CD8-positive, alpha-beta memory T cell (primary cell): ENCODE results near the gene IPP. TPM values are rescaled to one million over a fixed set of nuclear protein-coding genes. Genes with fewer than 3 reads are reported as not detected.
"Not testable (repeated sequence)": the region's sequence is repeated elsewhere in the genome, so short reads cannot be mapped to it uniquely, and the experiment has no call there.

Experiments used
- CTCF ChIA-PET: fragments of 350-600 bp; sonication (Branson Sonifier 250); formaldehyde crosslinking; loops from one replicate; lab custom pipeline; 2021; ENCODE audit warnings: antibody characterized with exemption; lab: Charles Lee
- POLR2A ChIA-PET: fragments of 350-600 bp; sonication (Branson Sonifier 250); formaldehyde crosslinking; loops from one replicate; lab custom pipeline; 2021; ENCODE audit warnings: antibody characterized with exemption; lab: Charles Lee
- DNase-seq, 5 donors: peaks; one replicate each; pipeline versions ENCODE4 v3.0.0 to v3.0.0-alpha.2; 2020 to 2022; ENCODE audit warnings: mixed read lengths in 1 of 5
- H3K27ac ChIP-seq: one replicate; pipeline ENCODE4 v1.7.0; 2013; ENCODE audit warnings: low read depth, mild to moderate bottlenecking, low read length, moderate library complexity
- H3K27me3 ChIP-seq: 2 replicates; pipeline ENCODE4 v1.7.0; 2013; ENCODE audit warnings: low read length, mild to moderate bottlenecking; ENCODE audit not compliant: insufficient read depth, poor library complexity, severe bottlenecking
- H3K36me3 ChIP-seq: 2 replicates; pipeline ENCODE4 v1.7.0; 2013; ENCODE audit warnings: mild to moderate bottlenecking, low read length, moderate library complexity; ENCODE audit not compliant: insufficient read depth
- H3K4me1 ChIP-seq: 2 replicates; pipeline ENCODE4 v1.7.0; 2013; ENCODE audit warnings: mild to moderate bottlenecking, low read length, moderate library complexity; ENCODE audit not compliant: insufficient read depth
- H3K4me3 ChIP-seq: 2 replicates; pipeline ENCODE4 v1.7.0; 2013; ENCODE audit warnings: mild to moderate bottlenecking, low read length
- H3K9me3 ChIP-seq: 2 replicates; pipeline ENCODE4 v1.7.0; 2013; ENCODE audit warnings: mild to moderate bottlenecking, low read length
- H3K27ac Mint-ChIP-seq, 8 donors: one replicate each; pipeline ENCODE4 v1.8.0; 2020 to 2021; ENCODE audit warnings: mixed read lengths in 8 of 8, mild to moderate bottlenecking in 6 of 8, inconsistent platforms in 3 of 8, moderate library complexity in 3 of 8
- H3K27me3 Mint-ChIP-seq, 2 donors: one replicate each; pipeline ENCODE4 v1.8.0; 2020 to 2021; ENCODE audit warnings: mixed read lengths in 2 of 2, mild to moderate bottlenecking in 1 of 2, moderate library complexity in 1 of 2
- H3K36me3 Mint-ChIP-seq, 3 donors: one replicate each; pipeline ENCODE4 v1.8.0; 2020 to 2021; ENCODE audit warnings: mixed read lengths in 3 of 3, inconsistent platforms in 1 of 3, mild to moderate bottlenecking in 1 of 3
- H3K4me1 Mint-ChIP-seq, 3 donors: one replicate each; pipeline ENCODE4 v1.8.0; 2020 to 2021; ENCODE audit warnings: mixed read lengths in 3 of 3, inconsistent platforms in 1 of 3, mild to moderate bottlenecking in 1 of 3
- H3K4me3 Mint-ChIP-seq, 7 donors: one replicate each; pipeline ENCODE4 v1.8.0; 2020 to 2021; ENCODE audit warnings: mixed read lengths in 7 of 7, mild to moderate bottlenecking in 6 of 7, moderate library complexity in 4 of 7, inconsistent platforms in 2 of 7
- H3K9me3 Mint-ChIP-seq, 5 donors: one replicate each; pipeline ENCODE4 v1.8.0; 2020 to 2022; ENCODE audit warnings: mixed read lengths in 5 of 5, mild to moderate bottlenecking in 3 of 5, moderate library complexity in 2 of 5, inconsistent platforms in 1 of 5
- polyA plus RNA-seq: library from polyadenylated mRNA; unstranded; fragments of 300-500 nt; fragmentation: Illumina TruSeq; gene quantifications from one replicate; pipeline ENCODE4 v1.2.3, GENCODE V29; 2021
- total RNA-seq, 2 experiments: library from RNA; stranded (reverse); gene quantifications; one replicate each; pipeline ENCODE4 v1.2.3, GENCODE V29; 2021

IPP gene
- total and polyA plus RNA-seq, 3 experiments from 2014 or later, result 15.0 to 19.4 (median 18.3) TPM

DNA sequence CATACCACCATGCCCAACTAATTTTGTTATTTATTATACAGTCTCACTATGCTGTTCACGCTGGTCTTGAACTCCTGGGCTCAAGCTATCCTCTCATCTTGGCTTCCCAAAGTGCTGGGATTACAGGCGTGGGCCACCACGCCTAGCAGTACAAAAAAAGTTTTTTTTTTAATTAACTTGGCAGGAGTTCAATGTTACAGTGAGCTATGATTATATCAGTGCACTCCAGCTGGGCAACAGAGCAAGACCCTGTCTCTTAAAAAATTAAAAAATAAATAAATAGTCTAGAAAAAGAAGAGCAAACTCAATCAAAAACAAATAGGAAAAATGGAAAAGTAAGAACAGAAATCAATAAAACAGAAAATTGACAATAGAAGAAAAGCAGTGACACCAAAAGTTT lies 36.7 kb downstream of the IPP start:
- Histone ChIP-seq H3K4me3 (no peak overlapping the region), H3K27me3 (no peaks in the 10 kb centered on the region), H3K36me3 (peaks cover 3% of the 10 kb centered on the region), H3K27ac (no peak overlapping the region), H3K9me3 (no peaks in the 10 kb centered on the region), H3K4me1 (no peaks in the 10 kb centered on the region)
- H3K4me3 Mint-ChIP-seq, result no peak overlapping the region
- ChIA-PET POLR2A (no interaction called here), CTCF (no interaction called here)
- no peaks in the 10 kb centered on the region for H3K4me1 Mint-ChIP-seq
- no peaks in the 10 kb centered on the region for H3K27me3 Mint-ChIP-seq
- peaks cover 4 to 54% (median 8%) of the 10 kb centered on the region in 3 donors for H3K36me3 Mint-ChIP-seq
- no peak for DNase-seq
- no peak overlapping the region for H3K27ac Mint-ChIP-seq
- H3K9me3 Mint-ChIP-seq, result no peaks in the 10 kb centered on the region

GRCh38 chr1:45704637-45705036 lies 45.8 kb downstream of the IPP start:
- peaks cover 3 to 6% (median 6%) of the 10 kb centered on the region in 5 donors for H3K9me3 Mint-ChIP-seq
- DNase-seq, result no peak
- H3K27me3 ChIP-seq, result no peaks in the 10 kb centered on the region
- H3K4me1 Mint-ChIP-seq, result peaks cover 0 to 1% (median 0%) of the 10 kb centered on the region in 3 donors
- H3K27ac Mint-ChIP-seq, result peak overlapping the region in 1 of 8 donors; percentile 52
- CTCF ChIA-PET, result no interaction called here
- H3K4me3 Mint-ChIP-seq, result no peak overlapping the region
- no peaks in the 10 kb centered on the region for H3K36me3 ChIP-seq
- peaks cover 13 to 40% (median 14%) of the 10 kb centered on the region in 3 donors for H3K36me3 Mint-ChIP-seq
- no peaks in the 10 kb centered on the region for H3K4me1 ChIP-seq
- H3K4me3 ChIP-seq, result no peak overlapping the region
- POLR2A ChIA-PET, result no interaction called here
- no peaks in the 10 kb centered on the region for H3K27me3 Mint-ChIP-seq
- H3K27ac ChIP-seq, result no peak overlapping the region
- H3K9me3 ChIP-seq, result no peaks in the 10 kb centered on the region

- H3K36me3 ChIP-seq, result peaks cover 29% of the 10 kb centered on the region
- POLR2A ChIA-PET, result interaction anchor here (0.8 kb wide), 1 partner anchor 9 kb away, joined by 3 read pairs; the partner anchor contains the start of gene GPBP1L1
- CTCF ChIA-PET, result interaction anchor here (1.3 kb wide), 1 partner anchor 9 kb away, joined by 3 read pairs; the partner anchor contains the start of gene GPBP1L1
These were observed 55.6 kb downstream of the IPP start for GRCh38 chr1:45694823-45695222.

DNA sequence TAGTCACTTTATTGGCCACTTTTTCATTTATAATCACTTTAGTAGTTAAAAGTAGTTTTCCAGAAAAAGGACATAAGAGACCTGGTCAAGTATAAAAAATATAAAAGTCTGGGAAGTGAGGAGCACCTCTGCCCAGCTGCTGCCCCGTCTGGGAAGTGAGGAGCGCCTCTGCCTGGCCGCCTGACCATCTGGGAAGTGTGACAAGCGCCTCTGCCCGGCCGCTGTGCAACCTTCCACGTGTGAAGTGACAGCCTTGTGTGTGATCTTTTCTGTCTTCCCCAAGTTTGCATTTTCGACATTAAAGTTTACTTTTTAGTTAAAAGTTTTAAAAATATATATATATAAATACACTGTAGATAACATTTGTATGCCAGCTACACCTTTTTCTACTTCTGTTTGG lies 56.6 kb downstream of the IPP start:
- not testable (repeated sequence) for H3K27ac ChIP-seq

More at GRCh38 chr1:45694823-45695222, 55.6 kb downstream of the IPP start:
- H3K4me1 Mint-ChIP-seq, result peaks cover 1 to 12% (median 10%) of the 10 kb centered on the region in 3 donors
- peak overlapping the region in 2 of 8 donors; percentile 35 to 41 for H3K27ac Mint-ChIP-seq
- no peak overlapping the region for H3K4me3 Mint-ChIP-seq
- no peak for DNase-seq
- no peak overlapping the region for H3K4me3 ChIP-seq
- H3K9me3 ChIP-seq, result no peaks in the 10 kb centered on the region
- peaks cover 0 to 64% (median 8%) of the 10 kb centered on the region in 3 donors for H3K36me3 Mint-ChIP-seq
- no peaks in the 10 kb centered on the region for H3K27me3 ChIP-seq
- H3K9me3 Mint-ChIP-seq, result no peaks in the 10 kb centered on the region
- H3K4me1 ChIP-seq, result no peaks in the 10 kb centered on the region
- no peaks in the 10 kb centered on the region for H3K27me3 Mint-ChIP-seq
- no peak overlapping the region for H3K27ac ChIP-seq

DNA sequence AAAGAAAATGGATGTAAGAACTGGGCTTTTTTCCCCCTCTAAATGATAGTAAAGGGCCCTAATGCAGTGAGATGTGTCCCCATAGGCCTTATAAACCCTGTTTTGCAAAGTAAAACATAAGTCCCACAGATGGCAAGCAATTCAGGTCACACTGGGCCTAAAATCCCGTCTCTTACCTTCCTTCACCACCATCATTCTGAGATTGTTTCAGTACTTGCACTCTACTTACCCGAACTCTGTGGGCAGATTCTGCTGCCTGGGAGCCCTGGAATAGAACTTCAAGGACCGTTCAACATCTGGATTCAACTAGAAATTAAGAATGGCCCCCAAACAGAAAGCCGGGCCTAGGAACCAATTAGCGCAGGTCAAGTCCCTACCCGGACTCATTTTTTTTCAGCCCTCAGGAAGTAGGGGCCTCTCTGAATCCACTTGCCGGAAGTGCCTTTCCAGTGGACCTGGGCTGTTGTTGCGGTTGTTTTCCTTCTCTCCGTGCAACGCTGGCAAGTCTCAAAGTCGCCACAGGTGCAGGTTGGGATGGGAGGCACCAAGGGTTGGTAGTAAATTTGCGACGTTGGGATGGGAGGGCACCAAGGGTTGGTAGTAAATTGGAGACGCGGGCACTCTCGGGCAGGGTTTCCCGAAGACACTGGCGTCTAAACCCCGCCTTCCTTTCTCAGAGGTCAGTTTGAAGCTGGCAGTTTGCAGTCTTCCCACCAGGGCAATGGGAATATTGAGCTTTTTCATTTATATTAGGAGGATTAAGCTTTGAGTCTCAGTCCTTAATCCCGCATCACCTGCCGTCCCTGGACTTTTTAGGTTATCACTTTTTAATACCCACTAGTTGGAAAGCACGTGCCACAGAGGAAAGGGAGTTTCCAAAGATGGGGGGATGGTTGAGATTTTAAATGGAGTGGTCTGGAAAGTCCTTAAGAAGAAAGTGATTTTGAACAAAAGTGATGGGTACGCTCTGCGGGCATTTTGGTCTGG lies 62.4 kb downstream of the IPP start, which contains the start of gene TMEM69:
TMEM69 (plus strand) TSS at position 428 of the 987 bp plus-strand sequence. CDS start 2,888 bp downstream, outside the sequence.
- DNase-seq, result peak; percentile 40 to 84 (median 81)
- peak within 1 kb of the TSS; percentile 94 for H3K27ac ChIP-seq
- peaks cover 5% of the 10 kb centered on the region for H3K36me3 ChIP-seq
- CTCF ChIA-PET, result interaction anchor here (0.8 kb wide), 1 partner anchor 947 kb away, joined by 3 read pairs; no protein-coding TSS in a partner anchor
- POLR2A ChIA-PET, result interaction anchor here (0.5 to 1.1 kb wide), 6 partner anchors 9 to 945 kb away, joined by 3 to 7 read pairs (median 4); partner anchors contain the start of genes MUTYH, PRDX1 and TOE1
- H3K9me3 ChIP-seq, result no peaks in the 10 kb centered on the region
- peak within 1 kb of the TSS; percentile 98 to 100 (median 100) for H3K4me3 Mint-ChIP-seq
- H3K4me3 ChIP-seq, result peak within 1 kb of the TSS; percentile 85
- H3K4me1 ChIP-seq, result peaks cover 40% of the 10 kb centered on the region
- H3K9me3 Mint-ChIP-seq, result no peaks in the 10 kb centered on the region
- H3K4me1 Mint-ChIP-seq, result peaks cover 34 to 58% (median 47%) of the 10 kb centered on the region in 3 donors
- peak within 1 kb of the TSS; percentile 98 to 100 (median 99) for H3K27ac Mint-ChIP-seq
- H3K36me3 Mint-ChIP-seq, result peaks cover 0 to 49% (median 5%) of the 10 kb centered on the region in 3 donors
- H3K27me3 Mint-ChIP-seq, result peaks cover 0 to 7% of the 10 kb centered on the region in 2 donors
- H3K27me3 ChIP-seq, result no peaks in the 10 kb centered on the region

More for the DNA sequence above, 56.6 kb downstream of the IPP start:
- peaks cover 5 to 18% (median 13%) of the 10 kb centered on the region in 3 donors for H3K4me1 Mint-ChIP-seq
- H3K27me3 Mint-ChIP-seq, POLR2A ChIA-PET, H3K4me1 ChIP-seq, H3K9me3 Mint-ChIP-seq, H3K4me3 Mint-ChIP-seq, DNase-seq, H3K4me3 ChIP-seq, CTCF ChIA-PET, H3K27me3 ChIP-seq, H3K9me3 ChIP-seq: not testable (repeated sequence)
- peak overlapping the region in 2 of 8 donors; percentile 36 to 74 for H3K27ac Mint-ChIP-seq
- H3K36me3 ChIP-seq, result peaks cover 29% of the 10 kb centered on the region
- H3K36me3 Mint-ChIP-seq, result peaks cover 0 to 60% (median 8%) of the 10 kb centered on the region in 3 donors

GRCh38 chr1:45687014-45687753 lies 63.3 kb downstream of the IPP start:
- Histone ChIP-seq H3K36me3 (no peaks in the 10 kb centered on the region), H3K27me3 (no peaks in the 10 kb centered on the region), H3K9me3 (no peaks in the 10 kb centered on the region), H3K4me3 (peak overlapping the region; percentile 85), H3K4me1 (peaks cover 48% of the 10 kb centered on the region), H3K27ac (peak overlapping the region; percentile 94)
- Mint-ChIP-seq H3K36me3 (peaks cover 0 to 43% (median 4%) of the 10 kb centered on the region in 3 donors), H3K27me3 (peaks cover 0 to 7% of the 10 kb centered on the region in 2 donors), H3K4me1 (peaks cover 42 to 67% (median 55%) of the 10 kb centered on the region in 3 donors), H3K9me3 (no peaks in the 10 kb centered on the region), H3K4me3 (peak overlapping the region; percentile 98 to 100 (median 100)), H3K27ac (peak overlapping the region; percentile 98 to 100 (median 99))
- ChIA-PET CTCF (no interaction called here), POLR2A (interaction anchor here (0.5 to 1.7 kb wide), 9 partner anchors 8 to 877 kb away, joined by 3 to 11 read pairs (median 4); partner anchors contain the start of genes IPP, MUTYH, NASP and PRDX1)
- peak; percentile 95 to 99 (median 97) for DNase-seq
